Measurements from ENCODE around the gene CNTN5.

Gene CNTN5

DNA sequence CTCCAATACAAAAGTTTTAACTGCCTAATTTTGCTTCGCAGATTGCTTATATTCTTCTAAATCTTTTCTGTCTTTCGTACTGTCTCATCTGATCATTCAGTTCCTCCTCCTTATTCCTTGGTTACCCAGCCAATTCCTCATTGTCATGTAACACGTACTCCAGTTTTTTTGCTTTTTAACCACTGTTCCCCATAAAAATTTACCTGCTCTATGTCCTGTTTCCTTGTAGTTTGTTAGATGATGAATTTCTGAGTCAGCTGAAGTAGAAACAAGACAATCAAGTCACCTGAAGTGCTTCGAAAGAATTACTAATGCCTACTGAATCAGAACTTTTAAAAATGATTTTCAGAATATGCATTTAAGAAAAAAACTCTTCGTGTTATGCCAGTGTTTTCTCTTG lies 150.6 kb downstream of the CNTN5 start:
- DNase-seq = no peak

DNA sequence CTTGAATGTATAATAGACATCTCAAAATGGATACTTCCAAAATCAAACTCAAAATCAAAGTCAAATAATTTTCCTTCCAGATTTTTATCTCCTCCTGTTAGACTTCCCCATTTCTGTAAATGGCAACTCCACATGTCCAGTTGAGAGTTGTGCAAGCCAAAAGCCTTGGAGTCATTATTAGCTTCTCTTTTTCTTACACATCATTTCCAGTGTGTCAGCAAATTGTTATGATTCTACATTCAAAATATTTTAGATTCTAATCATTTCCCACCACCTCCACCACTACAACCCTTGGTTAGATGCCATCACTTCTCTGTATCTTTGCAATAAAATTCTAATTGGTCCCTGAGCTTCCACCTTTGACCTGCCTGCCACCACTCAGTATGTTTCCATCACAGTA lies 155.7 kb downstream of the CNTN5 start:
- no peak for DNase-seq

DNA sequence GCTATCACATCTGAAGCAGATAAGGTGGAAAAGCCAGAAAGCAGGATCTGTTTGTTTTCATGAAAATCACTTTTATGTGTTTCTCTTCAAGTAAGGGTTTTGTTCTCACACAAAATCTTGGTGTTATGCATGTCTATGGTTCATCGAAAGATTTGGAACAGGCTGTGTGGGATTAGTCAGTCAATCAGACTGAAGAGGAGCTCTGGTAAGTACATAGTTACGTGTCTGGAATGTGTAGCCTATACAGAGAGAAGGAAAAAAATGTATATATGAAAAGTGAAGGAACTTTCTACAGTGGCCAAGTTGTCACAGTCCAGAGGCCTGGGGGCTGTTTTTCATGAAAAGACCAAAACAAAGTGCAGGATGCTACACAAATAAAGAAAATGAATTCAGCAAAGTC lies 156.7 kb downstream of the CNTN5 start:
- DNase-seq = no peak

DNA sequence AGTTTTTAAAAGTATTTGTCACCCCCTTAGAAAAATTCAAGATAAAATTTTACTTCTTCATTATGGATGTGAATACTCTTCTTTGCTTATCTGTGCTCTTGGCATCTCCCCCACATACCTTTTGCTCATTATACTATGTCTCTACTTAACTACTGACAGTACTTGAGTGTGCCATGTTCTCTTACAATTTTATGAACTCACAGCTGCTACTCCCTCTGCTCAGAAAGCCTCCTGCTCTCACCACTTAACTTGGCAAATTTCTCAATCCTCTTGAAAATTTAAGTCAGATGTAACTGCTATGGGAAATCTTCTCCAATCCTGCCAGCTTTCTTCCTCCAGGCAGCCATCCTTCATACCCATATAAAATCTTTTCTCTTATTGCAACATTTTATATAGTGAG lies 163.4 kb downstream of the CNTN5 start:
- DNase-seq = no peak

DNA sequence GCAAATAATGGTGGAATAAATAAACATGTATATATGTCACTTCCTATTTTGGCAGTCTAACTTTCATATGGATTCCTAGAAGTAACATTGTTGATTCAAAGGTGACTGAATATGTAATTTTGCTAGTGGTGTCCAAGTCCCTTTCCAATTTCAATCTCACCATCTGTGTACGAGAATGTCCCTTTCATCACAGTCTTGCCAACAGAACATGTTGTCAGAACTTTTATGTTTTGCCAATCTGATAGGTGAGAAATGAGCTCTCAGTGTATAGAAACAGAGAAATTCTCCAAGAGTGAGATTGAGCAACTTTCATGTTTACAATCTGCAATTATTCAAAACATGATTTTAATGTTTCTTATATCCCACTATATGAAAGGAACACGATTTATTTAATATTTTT lies 167.5 kb downstream of the CNTN5 start:
- no peak for DNase-seq

DNA sequence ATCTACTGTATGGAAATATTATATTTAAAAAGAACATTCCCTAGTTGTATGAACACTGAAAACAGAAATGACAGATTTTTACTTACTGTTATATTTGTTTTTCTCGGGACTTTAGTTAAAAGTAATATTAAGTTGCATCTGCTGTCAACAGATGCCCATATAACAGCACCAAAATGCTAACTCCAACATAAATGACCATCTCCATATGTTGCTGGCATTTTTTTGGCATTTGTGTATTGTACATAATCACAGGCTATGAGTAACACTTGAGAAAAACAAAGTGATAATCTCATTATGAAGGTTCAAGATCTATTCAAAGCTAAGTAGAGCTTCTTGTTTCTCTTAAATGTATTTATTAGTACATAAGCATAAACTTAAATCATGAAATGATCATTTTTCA lies 172.0 kb downstream of the CNTN5 start:
- no peak for DNase-seq

DNA sequence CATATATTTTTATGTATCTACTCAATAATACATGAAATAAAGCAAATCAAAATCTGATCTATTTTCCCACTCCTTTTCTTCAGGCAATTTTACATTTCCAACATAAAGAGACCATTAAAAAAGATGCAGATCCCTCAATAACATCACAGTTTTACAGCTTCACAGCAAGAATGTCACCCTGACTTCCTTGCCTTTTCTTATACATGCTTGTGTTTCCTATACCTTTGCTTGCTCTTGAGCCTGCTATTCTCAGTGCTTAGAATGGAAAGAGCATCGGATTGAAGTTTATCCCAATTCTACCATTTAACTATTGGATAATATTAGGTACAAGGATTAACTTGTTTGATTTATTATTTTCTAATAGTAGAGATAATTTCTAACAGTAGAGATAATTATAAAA lies 176.7 kb downstream of the CNTN5 start:
- DNase-seq = no peak

DNA sequence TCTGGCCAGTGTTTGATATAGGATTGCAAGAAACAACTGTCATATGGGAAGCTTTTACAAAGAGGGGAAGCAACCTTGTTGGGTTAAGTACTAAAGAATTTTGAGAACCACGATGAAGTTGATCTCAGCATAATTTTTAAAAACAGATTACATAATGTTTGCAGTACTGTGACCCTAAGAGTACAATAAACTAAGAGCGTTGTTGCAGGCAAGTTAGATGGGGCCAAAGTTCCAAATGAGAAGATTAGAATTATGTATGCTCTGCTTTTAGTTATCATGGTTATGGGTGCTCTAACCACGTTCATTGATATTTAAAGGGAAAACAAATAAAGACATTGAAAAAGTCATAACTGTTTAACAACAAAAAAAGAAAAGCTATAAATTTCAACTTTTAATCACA lies 177.5 kb downstream of the CNTN5 start:
- no peak for DNase-seq

DNA sequence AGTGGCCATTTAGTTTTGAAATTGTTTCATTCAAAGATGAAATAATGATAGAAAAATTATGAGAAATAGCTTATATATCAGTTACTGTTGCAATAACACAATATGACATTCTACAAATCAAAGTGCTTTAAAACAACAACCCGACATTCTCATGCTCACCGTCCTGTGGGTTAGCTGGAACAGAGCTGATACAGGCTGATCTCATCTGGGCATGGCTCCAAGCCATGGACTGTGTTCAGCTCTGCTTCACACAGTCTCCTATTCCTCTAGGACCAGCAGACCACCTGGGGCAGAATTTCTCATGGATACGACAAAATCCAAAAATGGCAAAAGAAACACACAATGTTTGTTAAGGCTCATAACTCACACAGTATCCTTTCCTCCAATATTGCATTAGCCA lies 178.6 kb downstream of the CNTN5 start:
- no peak for DNase-seq

DNA sequence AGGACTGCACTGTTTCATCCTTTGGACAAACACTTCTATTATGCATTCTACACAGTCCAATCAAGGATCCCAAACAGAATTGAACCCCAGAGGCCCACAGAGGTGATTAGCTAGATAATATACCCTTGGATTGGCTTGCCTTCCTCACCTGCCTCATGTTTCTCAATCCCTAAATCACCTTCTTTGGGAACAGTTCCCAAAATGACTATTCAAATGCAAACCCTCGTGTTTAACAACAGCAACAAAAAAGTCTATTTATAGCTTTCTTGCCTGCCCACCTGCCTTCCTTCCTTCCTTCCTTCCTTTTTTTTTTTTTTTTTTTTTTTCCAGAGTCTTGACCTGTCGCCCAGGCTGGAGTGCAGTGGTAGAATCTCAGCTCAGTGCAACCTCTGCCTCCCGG lies 180.0 kb downstream of the CNTN5 start:
- no peak for DNase-seq

DNA sequence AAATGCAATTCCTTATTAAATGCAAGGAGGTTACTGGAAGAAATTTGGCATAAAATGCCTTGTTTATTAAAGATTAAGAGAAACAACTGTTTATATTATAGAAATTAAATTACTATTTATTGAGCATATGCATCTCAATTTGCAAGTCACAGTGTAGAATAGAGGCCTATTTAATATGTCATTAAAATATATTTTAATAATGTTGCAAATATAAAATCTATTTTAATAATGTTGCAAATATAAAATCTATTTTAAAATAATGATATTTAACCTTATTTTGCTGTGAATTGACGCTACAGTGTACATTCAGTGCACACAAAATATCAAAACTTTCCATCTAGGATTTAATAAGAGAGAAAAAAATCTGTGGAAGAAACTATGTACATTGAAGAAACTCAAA lies 188.1 kb downstream of the CNTN5 start:
- DNase-seq = no peak

DNA sequence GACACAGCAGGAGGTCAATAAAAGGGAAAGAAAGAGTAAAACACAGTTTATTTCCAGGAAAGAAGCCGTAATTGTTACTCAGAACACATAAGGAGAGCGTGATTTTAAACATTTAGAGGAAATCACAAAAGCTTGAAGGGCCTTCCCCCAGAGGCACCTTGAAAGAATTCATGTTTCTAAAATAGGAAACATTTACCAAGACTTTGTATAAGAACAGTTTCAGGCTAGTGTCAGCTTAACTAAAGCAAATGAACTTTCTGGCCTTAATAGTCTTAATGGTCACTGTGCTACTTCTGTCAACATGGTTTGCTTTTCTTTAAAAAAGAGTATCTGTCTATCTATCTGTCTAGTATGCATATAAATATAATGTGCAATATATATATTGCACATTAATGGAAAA lies 208.8 kb downstream of the CNTN5 start:
- DNase-seq = no peak

DNA sequence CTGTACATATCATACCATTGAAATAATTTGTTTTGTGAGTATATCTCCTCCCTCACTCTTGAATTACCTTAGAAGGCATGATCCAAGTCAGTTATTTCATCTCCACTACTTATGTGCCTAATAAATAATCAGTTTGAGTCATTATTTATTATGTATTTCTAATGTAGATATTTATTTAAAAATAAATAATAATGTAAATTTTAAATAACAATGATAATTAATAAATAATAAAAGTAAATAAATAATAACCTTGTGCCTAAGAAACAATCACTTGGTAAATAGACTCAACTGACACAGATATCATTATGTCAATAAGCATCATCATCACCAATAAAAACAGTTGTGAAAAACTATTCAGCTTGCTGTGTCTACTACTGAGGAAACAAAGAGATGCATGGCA lies 213.8 kb downstream of the CNTN5 start:
- no peak for DNase-seq

DNA sequence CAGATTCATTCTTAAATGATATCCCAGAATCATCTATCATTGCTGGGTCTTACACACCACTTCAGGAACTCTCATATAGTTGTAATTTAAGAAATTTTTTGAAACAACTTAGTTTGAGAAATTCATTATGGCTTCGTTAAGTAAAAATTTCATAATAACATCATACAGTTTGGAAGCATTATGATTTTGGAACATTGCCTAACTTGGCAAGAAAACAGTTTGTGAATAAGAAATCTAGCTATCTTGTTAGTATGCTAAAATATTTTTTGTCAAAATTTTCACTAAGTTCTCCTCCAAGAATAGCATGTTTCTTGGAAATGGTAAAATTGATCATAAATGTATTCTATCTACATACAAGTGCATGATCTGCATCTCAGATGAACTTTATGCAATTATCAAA lies 217.7 kb downstream of the CNTN5 start:
- DNase-seq = no peak

DNA sequence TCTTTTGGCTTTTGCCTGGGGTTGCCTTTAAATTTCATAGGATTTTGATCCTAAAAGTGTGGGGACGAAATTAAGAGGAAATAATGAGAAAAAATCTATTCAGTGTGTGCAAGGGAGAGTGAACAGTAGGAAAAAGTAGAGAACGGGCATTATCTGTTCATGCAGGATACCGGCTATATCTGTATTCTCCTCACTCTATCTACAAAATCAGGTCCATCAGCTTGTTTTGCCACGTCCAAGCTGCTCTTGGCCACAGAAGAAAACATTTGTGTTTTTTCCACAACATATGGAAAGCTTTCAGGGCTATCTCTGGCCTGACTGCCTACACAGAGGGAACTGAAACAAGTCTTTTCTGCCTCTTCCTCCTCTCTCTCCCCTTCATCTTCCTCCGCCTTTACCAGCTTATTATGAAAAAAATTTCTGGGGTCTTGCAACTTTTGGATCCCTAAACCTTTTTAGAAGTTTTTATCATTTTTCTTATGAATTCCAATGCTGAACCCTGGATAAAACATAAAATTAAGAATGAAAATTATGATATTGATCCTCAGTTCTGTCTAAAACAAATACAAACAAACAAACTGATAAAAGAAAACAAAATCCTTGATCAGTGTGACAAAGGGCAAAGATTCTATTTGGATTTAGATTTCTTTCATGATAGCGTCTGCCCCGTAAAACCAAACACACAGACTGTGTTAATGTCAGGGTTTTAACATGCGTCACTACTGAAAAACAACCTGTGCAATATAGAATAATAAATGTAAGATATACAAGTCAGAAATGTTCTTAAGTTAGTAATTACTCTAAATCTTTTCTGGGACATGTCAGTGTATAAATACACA lies 219.7 kb downstream of the CNTN5 start:
- no peak for DNase-seq

DNA sequence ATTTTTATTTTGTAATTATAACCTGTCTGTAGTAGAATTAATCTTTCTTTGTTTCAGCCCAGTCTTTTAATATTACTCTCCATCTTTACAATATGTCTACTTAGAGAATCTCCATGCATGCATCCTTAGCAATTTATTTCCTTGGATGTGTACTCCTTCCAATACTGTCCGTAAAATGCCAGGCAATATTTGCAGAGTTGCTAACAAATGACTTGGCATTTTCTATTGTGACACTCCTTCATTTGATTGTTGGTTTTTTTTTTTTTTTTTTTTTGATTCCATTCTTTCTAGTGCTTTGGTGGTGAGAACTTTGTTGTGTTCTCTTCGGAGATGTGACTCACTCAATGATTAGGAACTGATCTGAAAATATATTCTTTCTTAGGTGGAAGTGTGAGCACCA lies 220.3 kb downstream of the CNTN5 start:
- DNase-seq = no peak

DNA sequence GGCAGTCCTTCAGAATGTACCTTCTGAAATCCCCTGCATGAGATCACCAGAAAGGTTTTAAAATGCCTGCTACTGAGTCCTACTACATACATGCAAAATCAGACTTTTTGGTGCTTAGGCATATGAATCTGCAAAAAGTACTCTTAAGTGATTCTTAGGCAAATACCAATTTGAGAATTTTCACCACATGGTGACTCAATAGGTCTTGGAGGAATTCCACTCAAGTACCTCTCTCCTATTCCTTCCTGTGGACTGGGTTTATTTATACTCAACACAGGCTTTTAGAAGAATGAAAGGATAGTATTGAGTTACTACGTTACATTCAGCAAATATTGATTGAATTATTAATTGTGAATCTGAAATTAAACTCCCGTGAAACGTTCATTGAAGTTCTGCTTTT lies 223.9 kb downstream of the CNTN5 start:
- no peak for DNase-seq

DNA sequence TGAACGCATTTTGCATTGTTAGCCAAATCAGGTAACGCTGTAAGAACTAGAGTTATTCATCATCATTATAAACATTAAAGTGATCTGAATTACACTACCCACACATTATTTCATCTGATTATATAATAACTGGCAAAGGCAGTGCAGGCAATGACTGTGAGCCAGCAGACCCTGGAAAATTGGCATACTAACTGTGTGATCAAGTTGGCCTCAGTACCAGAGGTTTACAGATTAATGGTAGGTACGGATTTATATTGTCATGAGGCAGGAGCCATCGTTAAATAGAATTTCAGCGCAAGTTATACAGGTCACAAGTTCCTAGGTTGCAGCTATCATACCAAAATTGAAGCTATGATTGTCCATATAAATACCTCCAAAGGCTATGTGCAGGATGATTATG lies 225.4 kb downstream of the CNTN5 start:
- no peak for DNase-seq

DNA sequence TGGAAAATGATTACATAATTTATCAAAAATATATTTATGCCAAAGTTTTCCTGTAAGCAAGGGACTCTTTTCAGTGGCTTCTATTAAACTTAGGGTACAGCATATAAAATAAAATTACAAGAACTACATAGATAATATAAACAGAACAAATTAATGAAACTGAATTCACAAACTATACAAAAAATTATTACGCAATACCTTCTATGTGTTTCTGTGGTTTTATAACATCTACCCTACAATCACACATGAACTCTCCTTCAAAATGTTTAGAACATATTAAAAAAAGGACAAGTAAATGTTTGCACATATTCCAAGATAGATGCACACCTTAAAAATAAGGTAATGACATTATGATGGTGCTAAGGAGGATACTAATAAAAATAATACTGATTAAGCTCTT lies 235.9 kb downstream of the CNTN5 start:
- DNase-seq = no peak

DNA sequence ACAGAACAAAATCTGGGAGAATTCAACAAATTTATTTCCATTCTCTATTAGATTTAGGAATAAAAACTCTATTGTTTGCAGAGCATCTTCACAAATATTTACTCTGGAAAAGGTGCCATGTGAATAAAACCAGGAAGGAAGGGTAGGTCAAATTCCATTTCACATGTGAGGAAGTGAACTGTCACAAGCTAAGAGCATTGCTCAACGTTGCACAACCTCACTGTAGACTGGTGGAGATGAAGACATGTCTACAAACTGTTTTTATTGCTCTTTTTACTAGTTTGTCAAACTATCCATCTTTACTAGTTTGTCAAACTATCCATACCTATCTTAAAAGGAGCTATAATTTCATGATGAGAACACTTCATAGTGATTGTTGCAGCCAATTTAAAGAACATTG lies 236.4 kb downstream of the CNTN5 start:
- DNase-seq = no peak

DNA sequence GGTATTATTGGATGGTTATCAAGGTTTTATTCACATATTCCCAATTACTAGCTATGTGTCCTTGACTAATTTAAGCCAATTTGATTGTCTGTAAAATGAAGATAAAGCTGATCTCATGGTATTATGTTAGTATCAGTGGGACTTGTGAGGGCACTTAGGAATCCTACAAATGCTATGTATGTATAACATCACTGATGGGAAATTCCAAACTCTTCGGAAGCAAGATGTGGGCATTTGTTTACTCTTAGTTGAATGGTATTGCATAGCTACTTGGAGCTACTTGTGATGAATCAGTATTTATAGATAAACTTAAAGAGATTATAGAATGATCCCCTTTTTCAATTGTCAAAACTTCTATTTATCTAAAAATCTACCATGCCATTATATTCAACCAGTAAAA lies 239.9 kb downstream of the CNTN5 start:
- DNase-seq = no peak

DNA sequence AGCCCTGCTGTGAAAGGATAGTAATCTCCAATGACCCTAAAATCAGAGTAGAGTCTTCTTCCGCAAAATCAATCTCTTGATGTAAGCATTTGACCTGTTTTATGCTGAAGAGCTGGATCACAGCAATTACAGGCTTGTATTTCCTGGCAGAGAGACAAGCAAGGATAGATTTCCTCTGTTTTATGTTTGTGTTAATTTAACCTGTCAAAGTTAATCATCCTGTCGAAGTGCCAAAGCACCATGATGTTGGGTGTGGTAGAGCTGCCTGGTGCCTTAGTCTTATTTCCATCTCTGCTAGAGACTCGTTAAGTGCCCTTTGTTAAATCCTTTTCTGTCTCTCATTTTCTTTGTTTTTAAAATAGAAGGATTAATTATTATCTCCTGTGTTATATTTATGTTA lies 248.1 kb downstream of the CNTN5 start:
- no peak for DNase-seq

DNA sequence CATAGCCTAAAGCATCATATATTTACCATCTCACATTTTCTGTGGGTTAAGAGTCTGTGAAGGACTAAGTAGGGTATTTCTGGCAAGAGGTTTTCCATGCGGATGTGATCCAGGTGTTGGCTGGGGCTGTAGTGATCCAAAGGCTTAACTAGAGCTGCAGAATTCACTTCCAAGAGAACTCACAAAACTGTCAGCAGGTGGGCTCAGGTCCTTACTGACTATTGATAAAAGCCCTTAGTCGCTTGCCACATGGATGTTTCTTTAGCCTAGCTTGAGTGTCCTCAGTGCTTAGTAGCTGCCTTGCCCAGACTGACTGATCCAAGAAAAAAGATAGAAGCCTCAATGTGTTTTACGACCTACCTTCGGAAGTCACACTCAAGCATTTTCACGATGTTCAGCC lies 250.8 kb downstream of the CNTN5 start:
- DNase-seq = no peak

DNA sequence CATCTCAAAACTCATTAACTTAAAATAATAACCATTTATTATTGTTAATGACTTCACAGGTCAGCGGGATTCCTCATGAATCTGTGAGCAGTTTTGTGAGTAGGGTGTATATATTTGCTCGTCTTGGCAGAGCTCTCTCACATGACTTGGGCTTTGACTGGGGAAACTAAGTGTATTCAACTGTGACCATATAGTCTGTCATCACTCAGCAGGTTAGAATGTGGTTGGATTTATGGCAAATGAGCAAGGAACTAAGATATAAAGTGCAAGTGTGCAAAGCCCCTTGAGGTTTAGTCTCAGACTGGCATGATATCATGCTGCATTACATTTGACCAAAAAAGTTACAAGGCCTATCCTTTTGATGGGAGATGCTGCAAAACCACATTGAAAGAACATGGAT lies 254.8 kb downstream of the CNTN5 start:
- DNase-seq = no peak

DNA sequence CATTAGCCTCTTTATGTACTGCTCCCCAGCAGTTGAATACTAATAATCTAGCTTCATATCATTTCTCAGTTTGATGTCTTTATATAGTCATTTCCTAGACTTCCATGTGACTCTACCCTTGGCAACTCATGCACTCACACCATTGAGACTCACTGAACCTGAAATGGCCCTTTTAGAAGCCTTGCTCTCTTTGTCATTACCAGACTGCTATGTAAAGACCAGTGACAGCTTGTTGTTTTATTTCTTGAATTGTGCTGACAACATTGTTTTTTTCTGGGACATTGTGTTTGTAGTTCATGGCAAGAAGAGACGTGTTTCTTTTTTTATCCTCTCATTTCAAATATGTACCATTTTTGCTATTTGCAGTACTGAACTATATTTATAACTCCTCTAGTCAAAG lies 256.5 kb downstream of the CNTN5 start:
- no peak for DNase-seq

DNA sequence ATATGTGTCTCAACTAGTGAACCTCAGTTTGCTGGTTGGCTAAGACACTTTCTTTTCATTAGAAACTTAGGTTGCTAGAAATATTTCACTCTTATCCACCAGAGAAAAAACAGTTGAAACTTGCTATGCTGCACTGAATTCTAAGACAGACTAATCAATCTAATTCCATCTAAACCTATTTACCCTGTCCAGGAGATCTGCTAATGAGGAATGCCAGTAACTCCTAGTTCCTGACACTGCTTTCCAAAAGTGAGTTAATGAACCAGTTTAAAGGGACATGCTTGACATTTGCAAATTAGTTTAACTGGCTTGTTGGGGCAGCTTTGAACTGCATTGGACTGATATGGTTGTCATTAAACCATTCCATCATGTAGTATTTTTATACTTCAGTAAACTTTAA lies 258.5 kb downstream of the CNTN5 start:
- no peak for DNase-seq

Measured in DMS79 (cell line).